Psoas muscle (tissue), 8 donors: ENCODE measurements around the gene CDCA8. TPM values are rescaled to one million over a fixed set of nuclear protein-coding genes. Genes with fewer than 3 reads are reported as not detected.
A peak's percentile ranks its signal among the peaks of the same experiment; 100 is the strongest.

Experiments
- ATAC-seq, 4 donors: fragments of 200-7000 bp; cut with Tn5 transposase; one replicate each; pipeline ENCODE4 v1.9.1; 2020; ENCODE audit warnings: moderate library complexity in 3 of 4, mild to moderate bottlenecking in 2 of 4
- DNase-seq, 2 donors: peaks; one replicate each; pipeline ENCODE4 v3.0.0-alpha.2; 2020
- H3K27ac ChIP-seq: fragments of 200-600 bp; one replicate; pipeline ENCODE4 v1.8.0; 2022
- H3K27me3 ChIP-seq, 3 donors: fragments of 200-600 bp in 1 of 3; one replicate each; pipeline versions ENCODE4 v1.6.1 to v1.8.0; 2013 to 2022; ENCODE audit warnings: low read length in 2 of 3, mild to moderate bottlenecking in 2 of 3, moderate library complexity in 1 of 3; ENCODE audit not compliant: insufficient read depth in 3 of 3
- H3K36me3 ChIP-seq, 2 donors: fragments of 200-600 bp in 1 of 2; one replicate each; pipeline versions ENCODE4 v1.6.1 to v1.8.0; 2013 to 2022; ENCODE audit warnings: low read depth in 1 of 2, mild to moderate bottlenecking in 1 of 2, moderate library complexity in 1 of 2; ENCODE audit not compliant: insufficient read depth in 1 of 2
- H3K4me1 ChIP-seq: fragments of 200-600 bp; one replicate; pipeline ENCODE4 v1.8.0; 2022
- H3K4me3 ChIP-seq: fragments of 200-600 bp; one replicate; pipeline ENCODE4 v1.8.0; 2022; ENCODE audit warnings: mild to moderate bottlenecking
- H3K9me3 ChIP-seq: fragments of 200-600 bp; one replicate; pipeline ENCODE4 v1.8.0; 2022
- CTCF ChIP-seq: fragments of 200-600 bp; IDR thresholded peaks from one replicate; pipeline ENCODE4 v1.8.0; 2022; ENCODE audit warnings: antibody characterized with exemption
- WGBS, 3 donors: extraction: QIAGEN DNeasy Blood & Tissue Kit; methylation state at CpG; one replicate each; pipeline versions ENCODE4 v1.1.6 to v1.1.7; 2013; 5-methylcytosine and 5-hydroxymethylcytosine counted together
- intact Hi-C, 2 donors: fragments of 100-400 bp; cut with DNase I; formaldehyde crosslinking; loops; one replicate each; pipeline versions ENCODE4 v1.11.0 to v1.14.2; 2022
- polyA plus RNA-seq, 3 donors: library from polyadenylated mRNA; stranded (reverse); fragments of 200-250 nt; gene quantifications; one replicate each; pipeline ENCODE4 v1.2.3, GENCODE V29; 2013
- total RNA-seq, 4 donors: library from RNA; stranded (reverse); fragmentation: NEBNext Ultra II Directional in 2 of 4; extraction: Animal tissue kit (Norgen Biotek cat#: 25700) in 2 of 4; gene quantifications; one replicate each; pipeline versions ENCODE4 v1.2.1 to v1.2.4, GENCODE V29; 2021 to 2023
- donor health status: healthy with polysubstance abuse.
- donor health status: DM: no; HTN: no; CAD: no; lungs with moderate emphysema.
- donor health status: Bipolar disorder and iron deficiency.
- donor health status: healthy.
- donor health status: DM: yes; HTN: yes; CAD: no.
- donor health status: DM: no; HTN: no; CAD: no.
- donor health status: DM: no; HTN: no; CAD: no.
- donor health status: DM: yes; HTN: yes; CAD: no.

Gene CDCA8
- total and polyA plus RNA-seq, 7 donors, result 0.10 to 0.78 (median 0.23) TPM

- peak overlapping the region; percentile 25 for H3K4me3 ChIP-seq
- no peak for TF ChIP-seq CTCF
- intact Hi-C loops, result no loop called here
- H3K27ac ChIP-seq, result no peak overlapping the region
- H3K36me3 ChIP-seq, result no peaks in the 10 kb centered on the region
- 2 to 3% (median 2%) methylated on average over 27 to 105 of the region's 105 CpGs for WGBS, 3 donors
- peaks cover 0 to 63% (median 28%) of the 10 kb centered on the region in 3 donors for H3K27me3 ChIP-seq
- H3K4me1 ChIP-seq, result no peaks in the 10 kb centered on the region
- H3K9me3 ChIP-seq, result no peaks in the 10 kb centered on the region
- ATAC-seq (peak in 1 of 4 donors; percentile 31), DNase-seq (no peak)
Measured at GRCh38 chr1:37752583-37753471, 60.5 kb downstream of the CDCA8 start.

- intact Hi-C loops, result no loop called here
- TF ChIP-seq CTCF, result no peak
- H3K36me3 ChIP-seq, result no peaks in the 10 kb centered on the region
- 4 to 6% (median 5%) methylated on average over 43 to 52 of the region's 52 CpGs for WGBS, 3 donors
- DNase-seq (no peak), ATAC-seq (no peak)
- H3K27ac ChIP-seq, result no peak overlapping the region
- no peak overlapping the region for H3K4me3 ChIP-seq
- peaks cover 0 to 67% (median 34%) of the 10 kb centered on the region in 3 donors for H3K27me3 ChIP-seq
- no peaks in the 10 kb centered on the region for H3K9me3 ChIP-seq
- no peaks in the 10 kb centered on the region for H3K4me1 ChIP-seq
Measured at GRCh38 chr1:37753473-37754321, 61.4 kb downstream of the CDCA8 start.

GRCh38 chr1:37755290-37755689, 63.0 kb downstream of the CDCA8 start:
- ATAC-seq, result no peak
- Histone ChIP-seq H3K9me3 (no peaks in the 10 kb centered on the region), H3K4me3 (no peak overlapping the region), H3K27me3 (peaks cover 2 to 71% (median 35%) of the 10 kb centered on the region in 3 donors), H3K4me1 (no peaks in the 10 kb centered on the region), H3K27ac (no peak overlapping the region), H3K36me3 (no peaks in the 10 kb centered on the region)
- intact Hi-C loops, result no loop called here
- WGBS, 3 donors, result 31 to 81% (median 69%) methylated on average over 1 of the region's 1 CpG
- DNase-seq, result no peak
- TF ChIP-seq CTCF, result no peak

- no peaks in the 10 kb centered on the region for H3K9me3 ChIP-seq
- WGBS, 3 donors, result 50 to 60% (median 58%) methylated on average over 4 of the region's 4 CpGs
- no peaks in the 10 kb centered on the region for H3K36me3 ChIP-seq
- ATAC-seq (no peak), DNase-seq (no peak)
- intact Hi-C loops, result no loop called here
- H3K27me3 ChIP-seq, result peaks cover 2 to 64% (median 33%) of the 10 kb centered on the region in 3 donors
- no peak overlapping the region for H3K4me3 ChIP-seq
- H3K27ac ChIP-seq, result no peak overlapping the region
- no peak for TF ChIP-seq CTCF
- no peaks in the 10 kb centered on the region for H3K4me1 ChIP-seq
Measured at GRCh38 chr1:37755951-37756560, 63.7 kb downstream of the CDCA8 start.

Other genes with a start within 250 kb of the CDCA8 start
- gene ZC3H12A, start 217.9 kb upstream of the CDCA8 start, total RNA-seq, result 10 to 100 TPM in 3 of 4 donors, 1 to 10 TPM in 1; 1.9 to 30.2 (median 15.6) TPM
- 10 to 100 TPM in 1 of 3 donors, 1 to 10 TPM in 2; 3.2 to 23.3 (median 3.7) TPM for gene ZC3H12A, start 217.9 kb upstream of the CDCA8 start, polyA plus RNA-seq
- 10 to 100 TPM; 27.2 to 35.5 (median 33.0) TPM for gene MEAF6, start 177.8 kb upstream of the CDCA8 start, total RNA-seq
- gene MEAF6, start 177.8 kb upstream of the CDCA8 start, polyA plus RNA-seq, result 100 to 1,000 TPM in 1 of 3 donors, 10 to 100 TPM in 2; 33.8 to 109 (median 43.1) TPM
- gene SNIP1, start 138.2 kb upstream of the CDCA8 start, total RNA-seq, result 10 to 100 TPM in 1 of 4 donors, 1 to 10 TPM in 3; 8.1 to 11.9 (median 9.3) TPM
- 1 to 10 TPM; 4.1 to 8.0 (median 7.4) TPM for gene SNIP1, start 138.2 kb upstream of the CDCA8 start, polyA plus RNA-seq
- gene DNALI1, start 135.6 kb upstream of the CDCA8 start, total RNA-seq, result 1 to 10 TPM; 1.2 to 2.0 (median 1.3) TPM
- gene DNALI1, start 135.6 kb upstream of the CDCA8 start, polyA plus RNA-seq, result 1 to 10 TPM in 2 of 3 donors, under 1 TPM in 1; 0.82 to 2.1 (median 1.1) TPM
- gene GNL2, start 96.6 kb upstream of the CDCA8 start, total RNA-seq, result 10 to 100 TPM; 29.6 to 52.3 (median 49.5) TPM
- gene GNL2, start 96.6 kb upstream of the CDCA8 start, polyA plus RNA-seq, result 100 to 1,000 TPM in 1 of 3 donors, 10 to 100 TPM in 2; 48.2 to 104 (median 58.9) TPM
- not detected for gene RSPO1, start 57.6 kb upstream of the CDCA8 start, total RNA-seq
- gene RSPO1, start 57.6 kb upstream of the CDCA8 start, polyA plus RNA-seq, result under 1 TPM in 1 of 3 donors, not detected in 2; 0.01 TPM
- gene EPHA10, start 72.6 kb downstream of the CDCA8 start, total RNA-seq, result not detected
- gene EPHA10, start 72.6 kb downstream of the CDCA8 start, polyA plus RNA-seq, result under 1 TPM in 1 of 3 donors, not detected in 2; 0.05 TPM
- gene MANEAL, start 101.3 kb downstream of the CDCA8 start, total RNA-seq, result 1 to 10 TPM; 2.1 to 3.4 (median 2.7) TPM
- 1 to 10 TPM; 3.7 to 4.3 (median 4.0) TPM for gene MANEAL, start 101.3 kb downstream of the CDCA8 start, polyA plus RNA-seq
- gene C1orf122, start 115.3 kb downstream of the CDCA8 start, total RNA-seq, result 10 to 100 TPM; 26.6 to 32.1 (median 28.1) TPM
- 100 to 1,000 TPM in 1 of 3 donors, 10 to 100 TPM in 2; 52.2 to 109 (median 73.6) TPM for gene C1orf122, start 115.3 kb downstream of the CDCA8 start, polyA plus RNA-seq
- 10 to 100 TPM in 2 of 4 donors, 1 to 10 TPM in 2; 3.4 to 12.5 (median 10.2) TPM for gene YRDC, start 115.7 kb downstream of the CDCA8 start, total RNA-seq
- 10 to 100 TPM; 11.3 to 36.0 (median 13.4) TPM for gene YRDC, start 115.7 kb downstream of the CDCA8 start, polyA plus RNA-seq
- gene MTF1, start 167.1 kb downstream of the CDCA8 start, total RNA-seq, result 10 to 100 TPM; 13.3 to 18.8 (median 14.0) TPM
- gene MTF1, start 167.1 kb downstream of the CDCA8 start, polyA plus RNA-seq, result 10 to 100 TPM in 1 of 3 donors, 1 to 10 TPM in 2; 3.1 to 20.2 (median 6.0) TPM